ENCODE data around the gene RAET1E.
"Not testable (repeated sequence)": the region's sequence is repeated elsewhere in the genome, so short reads cannot be mapped to it uniquely, and the experiment has no call there.

The RAET1E gene

GRCh38 chr6:149908480-149908879, 10.6 kb upstream of the RAET1E start:
- DNase-seq, result peak in 1 of 2 experiments; percentile 1

- DNase-seq, result peak in 1 of 2 experiments; percentile 0
Measured at GRCh38 chr6:149907317-149907716, 9.4 kb upstream of the RAET1E start.

- DNase-seq, result no peak
Measured at GRCh38 chr6:149906405-149906804, 8.5 kb upstream of the RAET1E start.

- peak in 1 of 2 experiments; percentile 13 for DNase-seq
Measured at GRCh38 chr6:149905911-149906371, 8.0 kb upstream of the RAET1E start.

GRCh38 chr6:149905371-149905910, 7.5 kb upstream of the RAET1E start:
- peak in 1 of 2 experiments; percentile 5 for DNase-seq

DNA sequence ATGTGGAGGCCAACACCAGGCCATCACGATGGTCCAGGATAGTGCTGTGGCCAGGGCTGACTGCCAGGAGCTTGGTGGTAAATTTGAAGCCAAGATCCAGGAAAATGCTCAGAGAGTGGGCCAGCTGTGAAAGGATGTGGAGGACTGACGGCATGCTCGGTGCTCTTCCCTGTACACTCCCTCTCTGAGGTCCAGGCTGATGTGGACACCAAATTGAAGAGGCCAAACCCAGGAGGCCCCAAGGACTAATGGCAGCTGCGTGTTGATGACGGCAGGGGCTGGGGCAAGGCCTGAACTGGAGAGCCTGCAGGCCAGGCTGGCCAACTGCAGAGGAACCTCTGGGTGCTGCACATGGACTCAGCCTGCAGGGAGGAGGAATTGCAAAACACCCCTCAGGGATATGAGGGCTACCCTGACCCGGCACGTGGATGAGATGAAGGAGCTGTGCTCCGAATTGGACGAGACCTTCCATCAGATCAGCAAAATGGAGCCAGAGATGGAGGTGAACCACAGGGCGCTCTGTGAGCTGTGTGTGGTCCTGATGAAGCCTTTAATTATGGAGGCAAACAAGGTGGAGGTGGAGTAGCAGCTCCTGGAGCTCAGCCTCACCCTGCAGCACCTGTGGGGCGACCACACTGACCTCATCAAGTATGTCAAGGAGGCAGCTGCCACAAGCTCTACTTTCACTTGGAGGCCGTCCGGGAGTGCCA, 6.9 kb upstream of the RAET1E start:
- DNase-seq, result no peak

- DNase-seq, result peak in 1 of 2 experiments; percentile 2
Measured at GRCh38 chr6:149903938-149904611, 6.2 kb upstream of the RAET1E start.

DNA sequence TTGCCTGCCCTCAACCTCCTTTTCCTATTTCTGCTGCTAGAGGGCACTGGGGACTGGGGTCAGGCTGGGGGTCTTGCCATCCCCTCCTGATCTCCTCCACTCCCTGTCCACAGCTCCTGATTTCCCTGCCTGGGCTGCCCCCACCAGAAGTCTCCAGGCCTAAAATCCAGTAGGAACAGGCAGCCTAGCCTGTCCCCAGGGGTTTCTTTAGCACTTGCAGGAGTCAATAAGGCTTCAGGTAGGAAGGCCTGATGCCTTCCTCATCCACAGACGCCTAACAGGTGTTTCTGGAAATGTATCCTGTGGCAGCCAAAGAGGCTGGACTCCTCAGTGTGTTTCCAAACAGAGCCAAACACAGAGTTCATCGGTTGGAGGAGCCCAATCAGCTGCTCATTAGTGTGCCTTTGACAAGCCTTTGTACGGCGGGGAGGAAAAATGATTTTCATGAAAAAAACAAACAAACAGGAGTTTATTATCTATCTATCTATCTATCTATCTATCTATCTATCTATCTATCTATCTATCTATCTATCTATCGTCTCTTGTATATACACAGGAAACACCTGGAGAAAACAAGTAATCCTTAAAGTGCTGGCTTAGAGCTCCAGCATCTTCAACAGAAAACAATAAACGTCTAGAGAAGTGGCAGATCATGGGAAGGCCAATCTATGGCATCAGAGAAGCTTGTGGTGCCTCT, 3.7 kb upstream of the RAET1E start:
- peak in 1 of 2 experiments; percentile 1 for DNase-seq

GRCh38 chr6:149900620-149901443, 2.9 kb upstream of the RAET1E start:
- peak in 1 of 2 experiments; percentile 13 for DNase-seq

GRCh38 chr6:149899926-149900619, 2.2 kb upstream of the RAET1E start:
- peak in 1 of 2 experiments; percentile 2 for DNase-seq

DNA sequence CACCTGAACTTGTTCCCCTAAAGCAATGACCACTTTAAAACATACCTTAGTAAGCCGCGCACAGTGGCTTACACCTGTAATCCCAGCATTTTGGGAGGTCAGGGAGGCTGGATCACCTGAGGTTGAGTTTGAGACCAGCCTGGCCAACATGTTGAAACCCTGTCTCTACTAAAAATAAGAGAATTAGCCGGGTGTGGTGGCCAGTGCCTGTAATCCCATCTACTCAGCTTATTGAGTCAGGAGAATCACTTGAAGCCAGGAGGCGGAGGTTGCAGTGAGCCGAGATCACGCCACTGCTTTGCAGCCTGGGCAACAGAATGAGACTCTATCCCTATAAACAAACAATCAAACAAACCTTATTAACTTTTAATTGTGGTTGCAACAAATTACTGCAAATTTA, 1.6 kb upstream of the RAET1E start:
- peak in 1 of 2 experiments; percentile 3 for DNase-seq

DNA sequence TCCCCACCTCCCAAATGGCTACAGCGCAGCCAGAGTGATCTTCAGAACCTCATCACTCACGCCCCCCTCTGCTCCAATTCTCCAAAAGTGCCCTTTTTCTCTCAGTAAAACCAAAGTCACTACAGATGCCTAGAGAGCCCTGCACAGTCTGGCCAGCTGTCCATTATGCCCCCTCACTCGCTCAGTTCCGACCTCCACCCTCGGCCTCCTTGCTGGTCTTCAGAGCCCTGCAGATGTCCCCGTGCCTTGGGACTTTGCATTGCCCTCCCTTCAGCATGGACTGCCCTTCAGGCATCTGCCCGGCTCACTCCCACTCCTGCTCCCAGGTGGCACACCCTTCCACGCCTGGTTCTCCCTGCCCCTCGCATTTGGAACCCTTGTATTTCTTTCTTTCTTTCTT, 1.1 kb upstream of the RAET1E start:
- DNase-seq, result no peak

- DNase-seq, result peak in 1 of 2 experiments; percentile 10
Measured at GRCh38 chr6:149897015-149897697, 757 bp downstream of the RAET1E start.

- DNase-seq, result no peak
Measured at GRCh38 chr6:149896491-149896890, 1.4 kb downstream of the RAET1E start.

DNA sequence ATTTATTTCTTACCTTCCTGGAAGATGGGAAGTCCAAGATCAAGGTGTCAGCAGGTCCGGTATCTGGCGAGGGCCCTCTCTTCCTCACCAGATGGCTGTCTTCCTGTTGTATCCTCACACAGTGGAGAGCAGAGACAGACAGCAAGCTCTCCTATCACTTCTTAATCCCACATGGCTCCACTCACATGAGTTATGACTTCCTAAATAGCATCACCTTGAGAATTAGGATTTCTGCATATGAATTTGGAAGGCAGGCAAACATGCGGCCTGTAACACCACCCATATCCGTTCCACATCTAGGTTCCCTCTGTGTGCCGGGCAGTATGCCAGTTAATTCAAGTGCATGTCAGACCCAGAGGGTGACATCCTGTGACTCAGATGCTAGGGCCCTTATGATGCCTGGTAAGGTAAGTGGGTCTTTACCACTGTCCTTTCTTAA, 2.1 kb downstream of the RAET1E start:
- peak; percentile 32 to 41 for DNase-seq

DNA sequence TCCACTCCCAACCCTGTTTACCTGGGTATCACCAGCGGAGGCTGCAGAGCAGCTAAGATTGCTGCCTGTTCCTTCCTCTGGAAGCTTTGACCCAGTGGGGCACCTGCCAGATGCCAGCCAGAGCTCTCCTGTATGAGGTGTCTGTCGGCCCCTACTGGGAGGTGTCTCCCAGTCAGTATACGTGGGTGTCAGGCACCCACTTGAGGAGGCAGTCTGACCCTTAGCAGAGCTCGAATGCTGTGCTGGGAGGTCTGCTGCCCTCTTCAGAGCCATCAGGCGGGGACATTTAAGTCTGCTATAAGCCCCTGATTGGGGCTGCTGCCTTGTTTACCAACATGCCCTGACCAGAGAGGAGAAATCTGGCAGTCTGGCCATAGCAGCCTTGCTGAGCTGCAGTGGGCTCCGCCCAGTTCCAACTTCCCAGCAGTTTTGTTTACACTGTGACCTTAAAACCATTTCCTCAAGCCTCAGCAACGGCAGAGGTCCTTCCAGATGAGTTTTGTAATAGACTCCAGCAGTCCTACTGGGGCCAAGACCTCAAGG, 2.8 kb downstream of the RAET1E start:
- DNase-seq, result no peak

GRCh38 chr6:149891864-149892263, 6.0 kb downstream of the RAET1E start:
- not testable (repeated sequence) for DNase-seq

DNA sequence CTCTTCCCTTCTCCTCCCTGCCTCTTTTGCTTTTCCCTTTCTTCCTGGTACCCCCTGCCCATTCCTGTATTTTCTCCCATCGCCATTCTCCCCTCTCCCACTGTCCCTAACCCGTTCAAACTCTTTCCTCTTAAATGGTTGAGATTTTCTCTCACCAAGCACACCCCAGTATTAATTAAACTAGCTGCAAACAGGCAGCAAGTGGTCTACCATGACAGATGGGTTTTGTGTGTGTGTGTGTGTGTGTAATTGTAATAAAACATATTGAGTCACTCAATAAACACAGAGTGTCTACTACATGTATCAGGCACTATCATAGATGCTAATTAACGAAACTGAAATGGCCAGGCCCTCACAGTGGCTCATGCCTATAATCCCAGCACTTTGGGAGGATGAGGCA, 6.7 kb downstream of the RAET1E start:
- no peak for DNase-seq

GRCh38 chr6:149890629-149891045, 7.3 kb downstream of the RAET1E start:
- DNase-seq, result no peak

DNA sequence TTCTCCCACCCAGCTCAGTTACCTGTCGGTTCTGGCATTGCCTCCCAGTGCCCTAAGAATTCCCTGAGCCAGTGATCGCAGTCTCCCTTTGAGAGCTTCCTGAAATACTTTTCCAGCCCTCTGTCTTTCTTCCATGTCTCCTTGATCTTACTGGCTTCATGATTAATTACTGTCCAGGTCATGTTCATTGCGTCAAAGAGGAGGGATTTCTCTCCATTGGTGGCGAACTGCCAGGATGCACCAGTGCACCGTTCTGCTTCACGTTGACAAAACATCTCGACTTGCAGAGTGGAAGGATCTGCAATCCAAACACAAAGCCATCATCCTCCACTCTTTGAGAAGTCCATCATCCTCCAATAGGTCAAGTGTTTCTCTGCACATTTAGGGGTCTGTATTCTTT, 8.6 kb downstream of the RAET1E start:
- DNase-seq, result no peak

- no peak for DNase-seq
Measured at GRCh38 chr6:149888659-149889058, 9.3 kb downstream of the RAET1E start.
